NCI-H526 (cell line): ENCODE results near the gene NTN1.
"Not testable (repeated sequence)": the region's sequence is repeated elsewhere in the genome, so short reads cannot be mapped to it uniquely, and the experiment has no call there.

Experiments used
- DNase-seq, 2 experiments: peaks; one replicate each; lab custom pipeline; 2025; lab: John Stamatoyannopoulos, UW

Gene NTN1

DNA sequence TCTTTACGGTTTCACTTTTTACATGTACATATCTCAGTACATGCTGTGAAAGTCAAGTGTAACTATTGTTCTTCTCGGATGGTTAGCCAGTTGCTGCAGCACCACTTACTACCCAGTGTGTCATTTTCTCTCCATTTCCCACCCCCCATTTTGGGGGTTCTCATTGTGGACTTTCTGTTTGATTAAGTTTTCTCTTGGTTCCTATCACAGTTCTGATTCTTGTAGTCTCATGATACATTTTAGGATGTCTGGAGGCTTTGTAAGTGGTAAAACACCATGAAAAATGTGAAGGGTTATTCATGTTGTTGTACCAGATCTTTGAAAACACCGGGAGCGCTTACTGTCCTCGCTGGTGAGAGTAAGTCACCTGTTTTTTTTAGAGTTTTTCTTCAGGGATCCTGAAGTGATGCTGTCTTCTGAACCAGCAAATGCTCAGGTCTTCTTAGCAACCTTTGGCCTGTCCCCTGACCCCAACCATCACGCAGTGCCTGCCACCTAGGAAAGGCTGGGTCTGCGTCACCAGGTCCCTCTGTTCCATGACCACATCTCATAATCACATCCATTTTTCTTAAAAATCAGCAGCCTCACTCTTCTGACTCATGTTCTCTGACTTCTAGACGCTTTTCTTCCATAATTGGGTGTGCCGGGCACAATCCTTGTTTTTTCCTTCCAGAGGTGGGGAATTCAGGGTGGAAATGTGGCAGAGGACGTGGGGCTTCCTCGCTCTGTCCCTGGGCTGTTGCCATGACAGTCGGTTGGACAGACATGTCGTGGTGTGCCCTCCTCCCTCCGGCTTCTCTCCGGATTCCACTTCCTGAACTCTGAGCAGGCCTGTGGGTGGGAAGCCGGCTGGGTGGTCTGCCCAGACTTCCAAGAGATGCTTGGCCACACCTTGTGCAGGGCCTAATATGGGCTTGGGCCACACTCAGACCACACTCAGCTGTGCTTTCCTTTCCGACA, 102.6 kb downstream of the NTN1 start:
- no peak for DNase-seq

DNA sequence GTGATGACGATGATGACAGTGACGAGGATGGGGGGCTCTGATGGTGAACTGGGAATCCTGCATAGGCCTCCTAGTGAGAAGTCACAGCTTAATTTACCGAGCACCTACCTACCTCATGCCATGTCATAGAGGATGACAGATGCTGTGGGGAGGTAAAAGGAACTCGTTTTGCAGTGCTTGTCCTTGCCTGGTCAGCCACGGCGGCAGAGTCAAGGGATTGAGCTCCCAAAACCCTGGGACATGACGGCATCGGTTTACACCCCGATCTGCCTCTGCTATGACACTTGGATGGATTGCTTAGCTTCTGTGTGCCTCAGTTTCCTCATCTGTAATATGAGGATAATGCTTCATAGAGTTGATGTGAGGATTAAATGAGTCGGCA, 103.2 kb downstream of the NTN1 start:
- no peak for DNase-seq

DNA sequence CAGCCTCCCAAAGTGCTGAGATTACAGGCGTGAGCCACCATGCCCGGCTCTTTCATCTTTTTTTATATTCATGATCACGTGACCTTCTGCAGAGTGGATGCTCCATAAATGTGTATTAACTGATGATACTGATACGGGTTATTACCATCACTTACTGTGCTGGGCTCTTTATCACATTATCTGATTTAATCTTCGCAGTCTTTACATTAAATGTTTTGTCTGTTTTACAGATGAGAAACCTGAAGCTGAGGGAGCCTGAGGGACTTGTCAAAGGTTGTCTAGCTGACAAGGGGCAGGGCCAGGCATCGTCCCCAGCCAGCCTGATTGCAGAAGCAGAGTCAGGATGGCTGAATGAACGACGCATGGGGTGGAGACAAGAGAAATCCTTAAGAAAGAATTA, 104.4 kb downstream of the NTN1 start:
- no peak for DNase-seq

DNA sequence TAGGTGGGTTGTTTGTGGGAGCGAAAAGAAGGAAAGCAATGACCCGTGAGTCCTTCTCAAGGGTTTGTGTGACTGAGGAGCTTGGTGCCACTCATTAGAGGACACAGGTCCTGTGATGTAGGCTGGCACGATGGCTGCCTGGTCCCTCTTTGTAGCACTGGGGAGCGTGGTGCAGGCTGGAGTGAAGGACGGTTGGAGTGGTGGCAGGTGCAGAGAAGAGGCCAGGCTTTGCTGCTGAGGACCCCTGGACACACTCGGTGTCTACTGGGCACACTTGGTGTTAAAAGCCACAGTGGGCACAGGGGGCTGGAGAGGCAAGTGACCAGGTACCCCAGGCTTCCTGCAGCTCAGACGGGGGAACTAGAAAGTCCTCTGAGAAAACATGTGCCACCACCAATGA, 106.0 kb downstream of the NTN1 start:
- DNase-seq = no peak

DNA sequence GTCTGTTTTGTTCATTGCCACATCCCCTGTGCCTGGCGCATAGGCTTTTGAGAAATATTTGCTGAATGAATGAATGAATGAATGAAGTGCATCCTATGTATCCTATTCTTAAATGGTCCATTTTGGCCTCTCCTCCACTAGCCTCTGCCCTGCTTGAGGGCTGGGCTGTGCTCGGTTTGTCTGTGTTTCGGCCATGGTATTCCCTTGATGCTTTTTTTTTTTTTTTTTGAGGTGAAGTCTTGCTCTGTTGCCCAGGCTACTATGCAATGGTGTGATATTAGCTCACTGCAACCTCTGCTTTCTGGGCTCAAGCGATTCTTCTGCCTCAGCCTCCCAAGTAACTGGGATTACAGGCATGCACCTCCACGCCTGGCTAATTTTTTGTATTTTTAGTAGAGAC, 110.1 kb downstream of the NTN1 start:
- no peak for DNase-seq

DNA sequence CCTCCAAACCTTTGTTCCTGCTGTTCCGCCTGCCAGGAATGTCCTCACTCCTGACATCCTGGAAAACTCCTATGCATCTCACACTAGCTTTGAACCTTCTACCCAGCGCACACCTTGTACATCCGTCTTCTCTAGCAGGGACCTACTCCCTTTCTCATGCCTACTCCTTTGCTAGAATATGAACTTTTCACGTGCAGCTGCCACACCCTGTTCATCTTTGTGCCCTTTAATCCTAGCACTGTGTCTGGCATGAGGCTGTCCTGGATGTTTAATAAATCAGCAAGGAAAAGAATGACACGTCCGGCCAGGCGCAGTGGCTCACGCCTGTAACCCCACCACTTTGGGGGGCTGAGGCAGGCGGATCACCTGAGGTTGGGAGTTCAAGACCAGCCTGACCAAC, 111.0 kb downstream of the NTN1 start:
- no peak for DNase-seq

DNA sequence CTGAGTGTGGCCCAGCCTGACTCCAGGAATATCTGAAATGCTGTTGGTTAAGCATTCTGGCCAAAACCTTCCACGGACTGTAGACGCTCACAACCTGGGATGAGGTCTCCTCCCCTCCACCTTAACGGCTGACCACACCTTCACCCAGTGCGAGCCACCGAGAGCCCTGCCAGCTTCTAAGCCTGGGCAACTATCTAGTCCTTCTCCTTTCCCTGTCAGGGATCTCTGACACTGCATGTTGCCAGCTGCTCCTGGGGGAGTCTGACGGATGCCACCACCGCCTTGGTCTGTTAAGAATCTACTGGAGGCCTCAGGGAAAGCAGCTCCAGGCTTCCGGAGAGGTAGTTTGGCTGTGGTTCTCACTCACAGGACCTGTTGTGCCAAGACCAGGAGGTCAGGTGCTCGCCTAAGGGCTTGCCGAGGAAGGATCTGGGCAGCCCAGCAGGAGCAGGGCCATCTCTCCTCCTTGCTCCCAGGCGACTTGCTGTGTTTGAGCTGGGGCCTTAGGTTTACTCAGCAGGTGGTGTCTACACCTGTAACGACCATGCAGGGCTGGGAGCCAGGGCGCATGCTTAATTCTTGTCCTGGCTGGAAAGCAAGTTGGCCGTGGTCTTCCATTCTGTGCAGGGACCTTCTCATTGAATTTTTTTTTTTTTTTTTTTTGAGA, 111.8 kb downstream of the NTN1 start:
- DNase-seq = no peak

DNA sequence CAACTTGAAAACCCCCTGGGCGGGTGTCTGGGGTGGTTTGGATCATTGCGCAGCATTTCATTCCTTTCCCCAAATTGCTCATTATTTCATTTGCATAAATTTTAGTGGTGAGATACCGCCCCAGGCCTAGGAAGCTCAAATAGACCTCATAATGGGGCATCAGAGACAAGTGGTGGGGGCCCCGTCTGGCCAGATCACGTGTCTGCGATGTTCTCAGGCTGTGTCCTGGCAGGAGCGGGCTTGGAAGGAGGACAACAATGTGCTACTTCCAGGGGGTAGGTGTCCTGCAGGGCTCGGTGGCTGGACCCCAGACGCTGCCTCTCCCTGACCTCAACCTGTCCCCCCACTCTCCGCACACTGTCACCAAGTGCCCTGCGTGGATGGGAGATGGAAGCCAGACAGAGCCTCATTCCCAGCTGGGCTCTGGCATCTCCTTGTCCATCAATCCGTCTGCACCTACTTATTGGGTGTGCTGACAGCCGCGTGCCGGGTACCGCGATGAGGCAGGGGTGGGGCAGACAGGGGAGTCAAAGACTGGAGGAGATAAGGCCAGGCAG, 116.9 kb downstream of the NTN1 start:
- no peak for DNase-seq

DNA sequence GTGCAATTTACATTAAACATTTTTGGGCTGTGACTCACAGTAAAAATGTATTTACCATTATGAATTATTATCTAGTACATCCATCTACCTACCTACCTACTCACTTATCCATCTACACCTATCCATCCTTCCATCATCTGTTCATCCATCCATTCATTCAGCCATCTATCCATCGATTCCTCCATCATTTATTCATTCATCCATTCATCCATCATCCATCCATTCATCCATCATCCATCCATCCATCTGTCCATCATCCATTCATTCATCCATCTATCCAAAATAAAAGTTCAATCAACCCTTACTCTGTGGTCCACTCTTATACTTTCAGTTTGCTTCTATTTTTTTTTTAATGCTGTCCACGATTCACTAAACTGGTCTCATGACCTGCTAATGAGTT, 118.4 kb downstream of the NTN1 start:
- DNase-seq = no peak

DNA sequence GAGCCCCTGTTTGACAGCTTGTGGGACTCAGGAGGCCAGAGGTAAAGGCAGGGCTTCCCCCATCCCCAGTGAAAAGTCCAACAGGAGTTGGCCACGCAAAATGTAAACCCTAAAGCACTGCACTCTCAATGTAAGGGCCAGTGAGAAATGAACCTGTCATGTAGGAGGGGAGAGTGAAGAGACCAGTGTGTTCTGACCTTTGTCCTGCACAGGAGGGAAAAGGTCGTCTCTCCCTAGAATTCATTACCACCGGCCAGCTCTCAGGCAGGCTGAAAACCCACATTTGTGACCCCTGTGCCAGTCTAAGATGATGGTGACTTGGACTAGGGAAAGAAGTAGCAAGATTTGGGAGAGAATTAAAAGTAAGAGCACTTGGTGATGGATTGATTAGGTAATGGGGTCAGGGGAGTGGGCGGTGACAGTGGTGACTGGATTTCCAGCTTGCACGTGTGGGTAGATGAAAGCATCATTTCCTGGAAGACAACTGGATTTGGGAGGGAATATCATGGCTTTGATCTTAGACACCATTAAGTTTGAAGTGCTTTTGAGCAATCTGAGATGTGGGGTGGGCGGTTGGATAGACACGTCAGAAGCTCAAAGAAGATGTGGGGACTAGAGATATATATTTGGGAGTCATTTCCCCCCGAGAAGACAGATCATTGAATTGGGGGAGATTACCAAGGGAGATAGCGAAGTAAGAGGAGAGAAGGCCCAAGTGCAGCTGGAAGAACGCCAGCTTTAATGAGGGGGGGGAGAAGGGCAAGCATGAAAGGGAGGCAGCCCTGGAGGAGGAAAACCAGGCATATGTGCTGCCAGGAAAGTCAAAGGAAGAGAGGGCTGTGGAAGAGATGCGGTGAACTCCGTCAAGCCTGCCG, 119.5 kb downstream of the NTN1 start:
- DNase-seq = no peak

DNA sequence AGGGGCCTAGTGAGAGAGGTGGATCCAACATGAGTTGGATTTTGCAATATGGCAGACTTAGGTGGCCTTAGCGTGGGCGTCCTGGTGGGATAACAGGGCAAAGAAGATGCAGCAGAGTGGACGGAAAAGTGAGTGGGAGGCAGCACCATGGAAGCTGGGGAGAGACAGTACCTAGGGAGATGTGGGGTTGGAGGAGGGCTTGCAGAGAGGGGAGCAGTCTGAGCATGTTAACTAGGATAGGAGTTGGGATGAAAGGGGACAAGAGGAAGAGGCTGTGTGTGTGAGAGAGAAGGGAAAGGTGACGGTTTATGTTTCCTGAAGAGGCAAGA, 120.1 kb downstream of the NTN1 start:
- no peak for DNase-seq

DNA sequence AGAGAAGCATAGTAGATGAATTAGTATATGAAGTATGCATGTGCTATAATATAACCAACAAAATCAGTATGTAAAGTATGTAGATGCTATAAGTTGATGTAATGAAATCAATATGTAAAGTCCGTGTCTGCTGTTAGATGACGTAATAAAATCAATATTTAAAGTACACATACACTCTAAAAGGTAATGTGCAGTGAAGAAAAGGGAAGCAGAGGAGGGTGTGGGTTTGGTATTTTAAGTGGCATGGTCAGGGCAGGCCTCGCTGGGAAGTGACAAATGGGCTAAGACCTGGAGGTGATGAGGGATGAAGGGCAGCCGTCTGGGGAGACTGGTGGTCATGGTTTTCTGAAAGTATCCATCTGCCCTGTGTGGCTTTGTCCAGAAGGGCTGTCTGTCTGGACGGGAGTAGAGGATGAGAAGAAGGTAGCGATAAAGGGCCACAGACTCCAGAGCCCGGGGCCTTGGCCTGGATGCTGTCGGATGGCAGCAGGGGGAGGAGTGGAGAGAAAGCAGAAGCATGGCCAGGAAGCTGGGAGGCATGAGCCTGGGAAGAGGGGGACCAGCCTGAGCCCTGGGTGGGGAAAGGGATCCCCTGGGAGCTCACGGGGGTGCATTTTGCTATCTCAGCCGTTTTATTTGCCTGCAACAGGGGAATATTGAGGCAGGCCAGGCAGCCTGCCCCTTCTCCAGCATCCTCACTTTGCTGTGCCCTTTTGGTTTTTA, 121.6 kb downstream of the NTN1 start:
- DNase-seq = no peak

DNA sequence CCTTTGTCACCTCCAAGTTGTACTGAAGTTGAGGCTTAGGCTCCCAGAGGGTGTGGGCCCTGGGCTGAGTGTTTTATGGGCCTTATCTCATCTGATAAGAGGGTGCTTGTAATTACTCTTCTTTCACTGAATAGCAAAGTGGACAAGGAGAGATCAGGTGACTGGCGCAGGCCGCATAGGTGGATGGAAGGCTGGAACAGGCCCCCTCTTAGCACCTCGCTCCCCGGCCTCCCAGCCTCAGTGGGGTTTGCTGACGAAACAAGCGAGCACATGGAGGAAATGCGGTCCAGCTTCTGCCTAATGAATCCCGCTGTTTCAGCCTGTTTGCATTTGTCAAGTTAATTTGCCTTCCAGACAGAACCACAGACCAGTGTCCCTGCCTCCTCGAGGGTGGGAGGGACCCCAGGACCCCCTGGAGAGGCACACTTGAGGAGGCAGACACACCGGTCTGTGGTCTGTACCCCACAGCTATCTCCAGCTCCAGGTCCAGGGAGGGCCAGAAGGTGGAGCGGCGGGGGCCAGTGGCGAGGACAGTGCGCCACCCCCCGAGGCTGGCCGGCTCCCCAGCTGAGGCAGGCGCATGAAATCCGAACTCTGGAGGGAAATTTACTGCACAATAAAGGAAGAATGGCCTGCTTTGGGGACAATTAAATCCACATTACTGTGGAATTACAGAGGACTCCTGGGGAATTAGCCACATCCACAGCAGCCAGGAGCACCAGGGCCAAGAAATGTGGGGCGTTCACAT, 123.4 kb downstream of the NTN1 start:
- no peak for DNase-seq

DNA sequence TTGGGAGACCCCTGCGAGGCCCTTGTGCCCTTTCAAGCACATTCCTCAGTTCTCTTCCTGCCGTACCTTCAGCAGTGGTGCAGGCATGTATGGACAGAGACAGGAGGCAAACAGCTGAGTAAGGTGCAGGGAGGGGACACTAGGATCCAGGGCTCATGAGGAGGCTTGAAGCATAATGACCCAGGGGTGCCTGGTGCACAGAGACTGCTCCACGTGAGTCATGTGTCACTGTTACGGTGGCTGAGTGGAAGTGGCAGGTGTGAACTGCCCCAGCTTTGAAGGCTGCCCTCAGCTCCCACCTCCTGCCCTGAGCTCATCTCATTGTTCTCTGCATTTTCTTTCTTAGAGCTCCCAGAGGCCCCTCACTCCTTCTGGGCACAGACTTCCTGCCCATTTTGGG, 124.8 kb downstream of the NTN1 start:
- no peak for DNase-seq

DNA sequence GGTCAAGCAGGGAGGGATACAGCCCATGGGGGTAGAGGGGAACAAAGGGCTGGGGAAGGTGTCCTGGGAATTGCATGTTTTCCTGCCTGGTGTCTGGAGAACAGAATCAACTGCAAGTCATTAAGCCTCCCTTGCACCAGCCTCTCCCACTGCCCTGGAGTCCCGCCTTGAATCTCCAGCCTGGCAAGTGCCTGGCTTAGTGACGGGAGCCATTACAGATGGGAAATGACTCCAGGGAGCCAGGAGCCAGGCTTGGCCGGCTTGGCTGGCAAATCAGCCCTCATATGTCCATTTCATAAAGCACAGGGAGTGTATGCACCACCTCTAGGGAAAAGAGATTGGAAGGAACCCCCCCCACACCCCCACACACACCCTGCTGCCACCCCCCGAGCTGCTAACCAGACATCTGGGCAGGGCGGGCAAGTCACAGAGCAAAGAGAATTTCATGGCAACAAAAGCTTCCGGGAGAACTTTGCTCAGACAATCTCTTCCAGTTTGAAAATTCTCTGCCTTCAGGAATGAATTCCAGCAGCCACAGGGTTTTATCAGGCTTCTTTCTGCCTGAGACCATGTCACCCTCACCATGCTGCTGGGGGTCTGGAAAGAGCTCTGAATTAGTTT, 127.7 kb downstream of the NTN1 start:
- DNase-seq = no peak

DNA sequence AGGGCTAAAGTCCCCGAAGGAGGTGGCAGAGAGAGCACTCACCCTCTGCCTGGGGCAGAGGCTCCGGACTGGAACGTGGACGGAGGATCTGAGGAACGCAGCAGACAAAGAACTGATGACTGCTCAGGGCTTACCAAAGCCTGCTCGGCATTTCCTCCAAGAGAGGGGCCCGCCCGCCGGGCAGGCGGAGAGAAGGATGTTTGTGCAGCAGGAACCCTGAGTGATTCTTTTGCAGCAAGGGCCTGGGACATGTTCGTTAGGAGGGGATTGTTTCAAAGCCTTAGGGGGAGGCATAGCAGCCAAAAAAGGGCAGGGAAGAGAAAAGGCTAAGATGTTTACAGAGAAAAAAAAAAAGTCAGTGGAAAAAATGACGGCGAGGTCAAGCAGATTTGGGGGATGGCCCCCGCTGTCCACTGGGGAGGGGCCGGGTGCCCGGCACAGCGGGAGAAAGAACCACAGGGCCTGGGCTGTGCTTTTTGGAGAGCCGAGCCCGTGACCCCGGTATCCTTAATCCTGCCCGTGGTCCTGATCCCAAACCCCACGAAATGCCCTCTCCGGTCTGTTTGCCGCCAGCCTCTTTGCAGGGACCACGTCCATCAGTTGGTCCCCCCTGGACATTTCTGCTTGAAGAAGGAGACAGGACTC, 129.3 kb downstream of the NTN1 start:
- no peak for DNase-seq

DNA sequence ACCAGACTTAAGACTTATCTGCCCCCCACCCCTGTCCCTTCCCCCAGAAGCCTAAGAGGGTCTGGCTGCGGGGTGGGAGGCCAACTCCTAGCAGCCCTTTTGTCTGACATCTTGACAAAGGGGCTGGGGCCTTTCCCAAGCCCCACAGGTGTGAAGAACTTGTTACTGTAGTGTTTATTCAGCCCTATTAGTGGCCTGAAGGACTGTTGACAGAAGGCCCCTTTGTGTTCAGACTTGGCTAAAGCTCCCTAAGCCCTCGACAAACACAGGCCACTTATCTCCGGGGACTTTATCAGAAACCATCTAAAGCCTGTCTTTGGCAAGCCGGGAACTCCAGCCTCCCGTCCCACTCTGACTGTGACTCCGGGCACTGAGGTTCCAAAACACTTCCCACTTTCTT, 129.8 kb downstream of the NTN1 start:
- no peak for DNase-seq

DNA sequence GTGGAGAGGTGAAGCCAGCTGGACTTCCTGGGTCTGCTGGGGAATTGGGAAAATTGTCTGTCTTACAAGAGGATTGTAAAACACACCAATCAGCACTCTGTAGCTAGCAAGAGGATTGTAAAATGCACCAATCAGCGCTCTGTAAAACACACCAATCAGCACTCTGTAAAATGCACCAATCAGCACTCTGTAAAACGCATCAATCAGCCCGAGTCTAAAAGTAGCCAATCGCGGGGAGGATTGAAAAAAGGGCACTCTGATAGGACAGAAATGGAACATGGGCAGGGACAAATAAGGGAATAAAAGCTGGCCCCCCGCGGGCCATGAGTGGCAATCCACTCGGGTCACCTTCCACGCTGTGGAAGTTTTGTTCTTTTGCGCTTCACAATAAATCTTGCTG, 130.4 kb downstream of the NTN1 start:
- not testable (repeated sequence) for DNase-seq

DNA sequence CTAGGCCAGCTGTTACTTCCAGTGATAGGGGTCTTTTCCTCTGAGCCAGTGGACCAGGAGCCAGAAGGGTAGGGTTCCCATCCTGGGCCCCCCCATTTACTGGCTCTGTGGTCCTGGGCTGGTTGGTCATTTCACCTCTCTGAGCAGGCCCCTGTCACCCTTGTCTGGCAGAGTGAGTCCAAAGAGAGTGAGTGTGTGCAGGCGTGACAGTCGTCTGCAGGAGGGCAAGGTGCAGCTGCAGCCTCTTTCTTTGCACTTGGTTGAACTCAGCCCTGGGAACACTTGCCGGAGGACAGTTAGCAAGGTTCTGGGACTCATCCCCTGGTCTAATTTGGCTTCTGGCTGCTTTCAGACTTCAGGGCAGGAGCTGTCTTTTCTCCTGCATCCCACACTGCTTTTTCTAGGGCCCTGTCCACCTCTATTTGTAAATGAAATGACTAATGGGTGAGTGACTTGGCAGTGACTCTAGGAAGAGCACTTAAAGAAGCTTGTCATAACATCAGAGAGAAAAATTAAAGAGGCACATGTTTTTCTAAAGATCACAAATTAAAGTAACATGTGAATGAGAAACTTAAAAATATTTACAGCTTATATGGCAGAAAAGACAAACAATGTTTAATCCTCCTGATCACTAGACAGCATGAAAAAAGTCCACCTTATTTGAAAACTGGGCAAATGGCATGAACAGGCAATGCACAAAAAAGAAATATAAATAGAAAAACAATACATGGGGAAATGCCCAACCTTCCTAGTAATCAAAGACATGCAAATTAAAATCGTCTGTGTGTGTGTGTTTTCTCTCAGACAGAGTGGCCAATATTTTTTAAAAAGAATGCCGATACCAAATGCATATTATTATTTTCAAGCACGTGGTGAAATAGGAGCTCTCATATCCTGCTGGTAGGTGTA, 137.5 kb downstream of the NTN1 start:
- no peak for DNase-seq
